HepG2 (cell line): ENCODE measurements around the gene OLAH. TPM values are rescaled to one million over a fixed set of nuclear protein-coding genes. Genes with fewer than 3 reads are reported as not detected.

ENCODE experiments used
- AFF4 ChIP-seq: sonication (generic); formaldehyde crosslinking; IDR thresholded peaks from 2 replicates; pipeline ENCODE4 v1.4.0; 2020; ENCODE audit warnings: missing genetic modification reagents
- DMAP1 ChIP-seq: IDR thresholded peaks from 2 replicates; pipeline ENCODE4 v1.6.1; 2016
- FOXJ3 ChIP-seq: sonication (generic); formaldehyde crosslinking; IDR thresholded peaks from 2 replicates; pipeline ENCODE4 v1.4.0; 2020; ENCODE audit warnings: missing genetic modification reagents, mild to moderate bottlenecking, borderline replicate concordance
- ZBTB20 ChIP-seq: sonication (generic); formaldehyde crosslinking; IDR thresholded peaks from 2 replicates; pipeline ENCODE4 v1.8.1; 2023; ENCODE audit warnings: missing genetic modification reagents, low read depth, mild to moderate bottlenecking, borderline replicate concordance
- ZNF451 ChIP-seq: sonication (generic); formaldehyde crosslinking; IDR thresholded peaks from 2 replicates; pipeline ENCODE4 v1.5.0; 2020; ENCODE audit warnings: mild to moderate bottlenecking, missing genetic modification reagents
- ZNF800 ChIP-seq: sonication (generic); formaldehyde crosslinking; IDR thresholded peaks from 2 replicates; pipeline ENCODE4 v1.4.0; 2020; ENCODE audit warnings: missing genetic modification reagents
- polyA plus RNA-seq, 8 experiments: library from polyadenylated mRNA; depleted of rRNA in 3 of 8; stranded (reverse) in 7 of 8; unstranded in 1 of 8; fragments of >200 nt; fragmentation: Illumina TruSeq in 4 of 8; extraction: Trizol in 4 of 8; gene quantifications; 2 replicates each; pipeline versions ENCODE4 v1.2.1 to v1.2.3, GENCODE V29; 2011 to 2016; ENCODE audit warnings: low read depth in 4 of 8, missing spikeins in 1 of 8, mixed read lengths in 1 of 8; ENCODE audit not compliant: insufficient read depth in 1 of 8
- total RNA-seq, 5 experiments: library from RNA; depleted of rRNA; stranded (reverse); fragments of >200 nt; fragmentation: Illumina TruSeq; extraction: Trizol; gene quantifications; 2 replicates each; pipeline ENCODE4 v1.2.3, GENCODE V29; 2016; ENCODE audit warnings: low read depth in 1 of 5

The OLAH gene
- total and polyA plus RNA-seq, 2 of the 13 experiments (the other 11 are each of a cell fraction or from before 2014, with no cell fraction given) = 0.13 TPM; not detected in 1

GRCh38 chr10:15083674-15084501, 40.1 kb downstream of the OLAH start (continued):
- 0 out of 2 replicates have a peak, but pooled peaks have one; percentile 32 for TF ChIP-seq ZNF800
- TF ChIP-seq AFF4 (CRISPR knock-in tag) = no peak
- no peak for TF ChIP-seq ZNF451 (CRISPR knock-in tag)
- peak; percentile 37; the same call in 1 of the 2 replicates for TF ChIP-seq FOXJ3 (CRISPR knock-in tag)
- TF ChIP-seq ZBTB20 = no peak
- TF ChIP-seq DMAP1 = 0 out of 2 replicates have a peak, but pooled peaks have one; percentile 25
